IMR-90 (cell line): Measurements from ENCODE around the gene CAPN10. TPM values are rescaled to one million over a fixed set of nuclear protein-coding genes. Genes with fewer than 3 reads are reported as not detected.

ENCODE experiments used
- ATAC-seq: fragments of 200-7000 bp; cut with Tn5 transposase; 2 replicates; pipeline ENCODE4 v1.9.1; 2020; ENCODE audit warnings: low read depth, mild to moderate bottlenecking, moderate library complexity
- BruUV-seq: library from RNA; stranded (reverse); fragments of 400-500 nt; replicated peaks from 2 replicates; lab custom pipeline; 2021; lab: Mats Ljungman, UMichigan
- CTCF ChIA-PET: fragments of 300-600 bp; formaldehyde crosslinking; extraction: SDS; loops from one replicate; lab custom pipeline; 2021; ENCODE audit warnings: antibody characterized with exemption; lab: Yijun Ruan, JAX
- POLR2A ChIA-PET: fragments of 300-600 bp; sonication (Branson Sonifier 250); formaldehyde crosslinking; loops from one replicate; lab custom pipeline; 2022; ENCODE audit warnings: antibody characterized with exemption; ENCODE audit not compliant: unreplicated experiment; lab: Charles Lee
- DNase-seq: peaks from one replicate; pipeline ENCODE4 v3.0.0; 2013
- H2AFZ ChIP-seq: replicated peaks from 2 replicates; pipeline ENCODE3; 2013; ENCODE audit warnings: low read length, mild to moderate bottlenecking; ENCODE audit not compliant: poor library complexity
- H2AK5ac ChIP-seq: 2 replicates; pipeline ENCODE4 v1.6.1; 2013; ENCODE audit warnings: low read depth, low read length, inconsistent platforms
- H2AK9ac ChIP-seq: replicated peaks from 2 replicates; pipeline ENCODE3; 2013; ENCODE audit warnings: mild to moderate bottlenecking, low read depth, low read length, moderate library complexity; ENCODE audit not compliant: poor library complexity
- H2BK120ac ChIP-seq: 2 replicates; pipeline ENCODE4 v1.6.1; 2013; ENCODE audit warnings: low read depth, low read length, inconsistent platforms
- H2BK15ac ChIP-seq: 3 replicates; pipeline ENCODE4 v1.6.1; 2013; ENCODE audit warnings: low read depth, low read length, inconsistent platforms
- H2BK20ac ChIP-seq: 2 replicates; pipeline ENCODE4 v1.6.1; 2013; ENCODE audit warnings: low read depth, mild to moderate bottlenecking, inconsistent platforms, low read length, moderate library complexity
- H2BK5ac ChIP-seq: 2 replicates; pipeline ENCODE4 v1.6.1; 2013; ENCODE audit warnings: mild to moderate bottlenecking, low read depth, low read length, inconsistent platforms; ENCODE audit not compliant: poor library complexity, severe bottlenecking
- H3K14ac ChIP-seq: replicated peaks from 2 replicates; pipeline ENCODE4 v1.6.1; 2013; ENCODE audit warnings: low read depth, low read length, inconsistent platforms
- H3K18ac ChIP-seq: 2 replicates; pipeline ENCODE4 v1.6.1; 2013; ENCODE audit warnings: low read depth, low read length, control low read depth
- H3K23ac ChIP-seq: 2 replicates; pipeline ENCODE4 v1.6.1; 2013; ENCODE audit warnings: low read depth, low read length, inconsistent platforms
- H3K27ac ChIP-seq: 2 replicates; pipeline ENCODE4 v1.5.1; 2013; ENCODE audit warnings: mild to moderate bottlenecking, control low read depth, low read length; ENCODE audit not compliant: insufficient read depth
- H3K27me3 ChIP-seq: 2 replicates; pipeline ENCODE4 v1.6.1; 2013; ENCODE audit warnings: low read length; ENCODE audit not compliant: control insufficient read depth, insufficient read depth
- H3K36me3 ChIP-seq: 2 replicates; pipeline ENCODE4 v1.6.1; 2013; ENCODE audit warnings: low read length, mixed read lengths; ENCODE audit not compliant: control insufficient read depth, insufficient read depth
- H3K4ac ChIP-seq: 2 replicates; pipeline ENCODE4 v1.6.1; 2013; ENCODE audit warnings: low read depth, low read length, inconsistent platforms
- H3K4me1 ChIP-seq: 2 replicates; pipeline ENCODE4 v1.6.1; 2013; ENCODE audit warnings: low read length, mixed read lengths; ENCODE audit not compliant: control insufficient read depth, insufficient read depth
- H3K4me2 ChIP-seq: 2 replicates; pipeline ENCODE4 v1.6.1; 2013; ENCODE audit warnings: low read depth, mild to moderate bottlenecking, control low read depth, low read length, moderate library complexity
- H3K4me3 ChIP-seq: 2 replicates; pipeline ENCODE4 v1.5.1; 2013; ENCODE audit warnings: low read depth, mild to moderate bottlenecking, control low read depth, low read length, moderate library complexity; ENCODE audit not compliant: insufficient read depth
- H3K56ac ChIP-seq: 2 replicates; pipeline ENCODE4 v1.6.1; 2013; ENCODE audit warnings: low read length, inconsistent platforms; ENCODE audit not compliant: insufficient read depth; ENCODE audit errors: extremely low read depth
- H3K79me1 ChIP-seq, 2 experiments: 2 replicates each; pipeline ENCODE4 v1.6.1; 2013; ENCODE audit warnings: low read length in 2 of 2, inconsistent platforms in 1 of 2, low read depth in 1 of 2
- H3K9ac ChIP-seq: 2 replicates; pipeline ENCODE4 v1.6.1; 2013; ENCODE audit warnings: low read depth, low read length, control low read depth
- H3K9me1 ChIP-seq: 2 replicates; pipeline ENCODE4 v1.6.1; 2013; ENCODE audit warnings: low read length, inconsistent platforms; ENCODE audit not compliant: insufficient read depth
- H3K9me3 ChIP-seq: 2 replicates; pipeline ENCODE4 v1.6.1; 2013; ENCODE audit warnings: low read length; ENCODE audit not compliant: control insufficient read depth, insufficient read depth
- H4K20me1 ChIP-seq: 2 replicates; pipeline ENCODE4 v1.6.1; 2013; ENCODE audit warnings: low read length, inconsistent platforms; ENCODE audit not compliant: insufficient read depth
- H4K5ac ChIP-seq: 2 replicates; pipeline ENCODE4 v1.6.1; 2013; ENCODE audit warnings: mild to moderate bottlenecking, low read depth, low read length, control low read depth
- H4K8ac ChIP-seq, 2 experiments: 2 replicates each; pipeline ENCODE4 v1.6.1; 2013; ENCODE audit warnings: low read depth in 2 of 2, low read length in 2 of 2, control low read depth in 1 of 2, inconsistent platforms in 1 of 2
- H4K91ac ChIP-seq: 2 replicates; pipeline ENCODE4 v1.6.1; 2013; ENCODE audit warnings: low read depth, low read length, inconsistent platforms; ENCODE audit not compliant: insufficient read depth
- NFE2L2 ChIP-seq: fragments of 150-350 bp; IDR thresholded peaks from 2 replicates; pipeline ENCODE4 v1.6.1; 2016; ENCODE audit warnings: low read depth, mild to moderate bottlenecking, low read length
- POLR2A ChIP-seq: IDR thresholded peaks from 2 replicates; pipeline ENCODE4 v1.6.1; 2012; ENCODE audit warnings: mild to moderate bottlenecking, low read depth, low read length
- RAD21 ChIP-seq: IDR thresholded peaks from 2 replicates; pipeline ENCODE4 v1.6.1; 2012; ENCODE audit warnings: low read length, improper control_type of control experiment
- RFX5 ChIP-seq: IDR thresholded peaks from 2 replicates; pipeline ENCODE4 v1.8.0; 2012; ENCODE audit warnings: low read depth, mild to moderate bottlenecking, low read length, moderate library complexity
- WGBS, 2 experiments: methylation state at CpG; one replicate each; pipeline versions ENCODE4 v1.1.5 to v1.1.7; 2013; ENCODE audit warnings: missing lambda C conversion rate in 2 of 2; ENCODE audit not compliant: insufficient read length in 1 of 2; ENCODE audit errors: extremely low coverage in 2 of 2; 5-methylcytosine and 5-hydroxymethylcytosine counted together
- dilution Hi-C: fragments of 300-500 bp; cut with HindIII; formaldehyde crosslinking; loops from one replicate; pipeline ENCODE4 v1.14.3; 2018; ENCODE audit warnings: low sequenced_read_pairs; ENCODE audit not compliant: unreplicated experiment
- in situ Hi-C: fragments of 300-500 bp; cut with MboI; formaldehyde crosslinking; loops from 3 replicates; pipeline ENCODE4 v1.14.3; 2019; ENCODE audit warnings: low sequenced_read_pairs, inconsistent platforms, mixed read lengths
- intact Hi-C: fragments of 100-400 bp; cut with micrococcal nuclease; formaldehyde crosslinking; loops from 2 replicates; pipeline ENCODE4 v1.10.0; 2022
- polyA plus RNA-seq, 3 experiments: library from polyadenylated mRNA; depleted of rRNA; stranded (reverse); fragments of >200 nt; gene quantifications; 2 replicates each; pipeline ENCODE4 v1.2.3, GENCODE V29; 2012; ENCODE audit warnings: low replicate concordance in 1 of 3
- total RNA-seq: library from RNA; depleted of rRNA; stranded (reverse); fragments of >200 nt; gene quantifications from 2 replicates; pipeline ENCODE4 v1.2.3, GENCODE V29; 2012

CAPN10 gene
- total and polyA plus RNA-seq, 2 of the 4 experiments (the other 2 are of a cell fraction) = 6.3 to 20.9 TPM

- ATAC-seq (no peak), DNase-seq (no peak)
- no peak overlapping the region for H2BK20ac ChIP-seq
- in situ Hi-C loops (no loop called here), dilution Hi-C loops (no loop called here), intact Hi-C loops (no loop called here)
- H2AK5ac ChIP-seq = no peak overlapping the region
- H2AFZ ChIP-seq = no peak overlapping the region
- peaks cover 15% of the 10 kb centered on the region for H3K9me1 ChIP-seq
- peaks cover 2% of the 10 kb centered on the region; the same call in 1 of the 2 replicates for H3K9me3 ChIP-seq
- H3K23ac ChIP-seq = no peak overlapping the region
- BruUV-seq = no TSS peak
- H3K27ac ChIP-seq = no peak overlapping the region
- no peak overlapping the region for H3K4me3 ChIP-seq
- no peaks in the 10 kb centered on the region for H3K27me3 ChIP-seq
- H4K91ac ChIP-seq = no peak overlapping the region
- peaks cover 14 to 49% of the 10 kb centered on the region in 2 experiments; a peak in 3 of 4 replicates for H3K79me1 ChIP-seq
- no peak overlapping the region for H3K14ac ChIP-seq
- H4K8ac ChIP-seq = no peak overlapping the region
- H4K5ac ChIP-seq = no peak overlapping the region
- H3K9ac ChIP-seq = no peak overlapping the region
- TF ChIP-seq NFE2L2 (no peak), RFX5 (no peak), POLR2A (no peak), RAD21 (no peak)
- ChIA-PET POLR2A (no interaction called here), CTCF (no interaction called here)
- H3K56ac ChIP-seq = no peak overlapping the region
- no peak overlapping the region for H2BK15ac ChIP-seq
- peaks cover 32% of the 10 kb centered on the region for H3K36me3 ChIP-seq
- no peak overlapping the region for H3K18ac ChIP-seq
- no peak overlapping the region for H2BK120ac ChIP-seq
- H3K4me2 ChIP-seq = no peak overlapping the region
- H4K20me1 ChIP-seq = peaks cover 33% of the 10 kb centered on the region
- H2BK5ac ChIP-seq = no peak overlapping the region
- H3K4ac ChIP-seq = no peak overlapping the region
- no peak overlapping the region for H2AK9ac ChIP-seq
- WGBS, 2 experiments = 87% methylated on average over 3 of the region's 9 CpGs; no CpG with 5 or more reads in 1 of the 2 experiments
- peaks cover 10% of the 10 kb centered on the region; the same call in 1 of the 2 replicates for H3K4me1 ChIP-seq
Measured at GRCh38 chr2:240578110-240578450, 8.5 kb upstream of the CAPN10 start.
